Neural progenitor cell (in vitro differentiated cells): ENCODE results near the gene ZNF512B. TPM values are rescaled to one million over a fixed set of nuclear protein-coding genes. Genes with fewer than 3 reads are reported as not detected.

Experiments used
- DNase-seq: peaks from one replicate; pipeline ENCODE4 v3.0.0-alpha.2; 2016; ENCODE audit warnings: low spot score
- H2AFZ ChIP-seq: fragments of 200-600 bp; sonication (generic); replicated peaks from 2 replicates; pipeline ENCODE4 v1.6.1; 2016; ENCODE audit warnings: antibody characterized with exemption
- H3F3A ChIP-seq: fragments of 200-600 bp; sonication (generic); 2 replicates; pipeline ENCODE4 v1.6.1; 2016; ENCODE audit warnings: antibody characterized with exemption, low read depth
- H3K27ac ChIP-seq: fragments of 200-600 bp; sonication (generic); 2 replicates; pipeline ENCODE4 v1.5.1; 2016; ENCODE audit warnings: mild to moderate bottlenecking
- H3K27me3 ChIP-seq: fragments of 200-600 bp; sonication (generic); 2 replicates; pipeline ENCODE4 v1.6.1; 2016; ENCODE audit warnings: mild to moderate bottlenecking, moderate library complexity
- H3K36me3 ChIP-seq: fragments of 200-600 bp; sonication (generic); 2 replicates; pipeline ENCODE4 v1.5.1; 2016
- H3K4me1 ChIP-seq: fragments of 200-600 bp; sonication (generic); 2 replicates; pipeline ENCODE4 v1.6.1; 2016; ENCODE audit warnings: mixed run types
- H3K4me2 ChIP-seq: fragments of 200-600 bp; sonication (generic); 2 replicates; pipeline ENCODE4 v1.6.1; 2016
- H3K4me3 ChIP-seq: fragments of 200-600 bp; sonication (generic); 2 replicates; pipeline ENCODE4 v1.5.1; 2016
- H3K79me2 ChIP-seq: fragments of 200-600 bp; sonication (generic); 2 replicates; pipeline ENCODE4 v1.6.1; 2016; ENCODE audit warnings: low read depth
- H3K9ac ChIP-seq: fragments of 200-600 bp; sonication (generic); 2 replicates; pipeline ENCODE4 v1.6.1; 2016
- H3K9me3 ChIP-seq: fragments of 200-600 bp; sonication (generic); 2 replicates; pipeline ENCODE4 v1.5.1; 2016; ENCODE audit warnings: low read depth
- H4K20me1 ChIP-seq: fragments of 200-600 bp; sonication (generic); 2 replicates; pipeline ENCODE4 v1.6.1; 2016; ENCODE audit warnings: low read depth
- H3K27ac Mint-ChIP-seq: 3 replicates; pipeline ENCODE4 v1.8.0; 2021; ENCODE audit warnings: mixed read lengths
- H3K27me3 Mint-ChIP-seq: 2 replicates; pipeline ENCODE4 v1.8.0; 2022; ENCODE audit warnings: low read depth, mild to moderate bottlenecking, inconsistent platforms, moderate library complexity, mixed read lengths; ENCODE audit not compliant: insufficient read depth
- H3K36me3 Mint-ChIP-seq: 3 replicates; pipeline ENCODE4 v1.8.0; 2021; ENCODE audit warnings: mixed read lengths
- H3K4me1 Mint-ChIP-seq: 3 replicates; pipeline ENCODE4 v1.8.0; 2021; ENCODE audit warnings: mixed read lengths
- H3K4me3 Mint-ChIP-seq: 3 replicates; pipeline ENCODE4 v1.8.0; 2021; ENCODE audit warnings: mild to moderate bottlenecking, moderate library complexity, mixed read lengths
- H3K9me3 Mint-ChIP-seq: 3 replicates; pipeline ENCODE4 v1.8.0; 2020; ENCODE audit warnings: mixed read lengths
- CTCF ChIP-seq: fragments of 200-600 bp; sonication (generic); IDR thresholded peaks from 2 replicates; pipeline ENCODE4 v1.5.1; 2017; ENCODE audit warnings: antibody characterized with exemption, mild to moderate bottlenecking
- EZH2 ChIP-seq: fragments of 200-600 bp; sonication (generic); IDR thresholded peaks from 2 replicates; pipeline ENCODE4 v1.6.1; 2017; ENCODE audit warnings: antibody characterized with exemption, mild to moderate bottlenecking, moderate library complexity
- EZH2phosphoT487 ChIP-seq: fragments of 200-600 bp; sonication (generic); IDR thresholded peaks from 2 replicates; pipeline ENCODE4 v1.6.1; 2017; ENCODE audit warnings: antibody characterized with exemption
- total RNA-seq: library from RNA; depleted of rRNA; stranded (reverse); fragments of >200 nt; gene quantifications from 2 replicates; pipeline ENCODE4 v1.2.3, GENCODE V29; 2015; ENCODE audit warnings: low replicate concordance

The ZNF512B gene
- total RNA-seq, 1 donor from 2014 or later, result 2.9 TPM

- TF ChIP-seq CTCF (peak; percentile 9), EZH2phosphoT487 (no peak)
- Histone ChIP-seq H3K79me2 (peaks cover 51% of the 10 kb centered on the region), H3K4me1 (peaks cover 24% of the 10 kb centered on the region), H3K27ac (no peak within 1 kb of the TSS), H3K27me3 (no peaks in the 10 kb centered on the region), H3F3A (peaks cover 31% of the 10 kb centered on the region), H3K36me3 (no peaks in the 10 kb centered on the region), H2AFZ (peak within 1 kb of the TSS; percentile 96), H3K9ac (peak within 1 kb of the TSS; percentile 93), H3K4me3 (peak within 1 kb of the TSS; percentile 100), H4K20me1 (peaks cover 60% of the 10 kb centered on the region), H3K4me2 (peak within 1 kb of the TSS; percentile 100), H3K9me3 (no peaks in the 10 kb centered on the region)
- Mint-ChIP-seq H3K4me1 (peaks cover 25% of the 10 kb centered on the region), H3K27ac (no peak within 1 kb of the TSS), H3K4me3 (peak within 1 kb of the TSS; percentile 87), H3K9me3 (no peaks in the 10 kb centered on the region), H3K36me3 (peaks cover 5% of the 10 kb centered on the region), H3K27me3 (peaks cover 2% of the 10 kb centered on the region)
- DNase-seq, result peak; percentile 98
Observed at GRCh38 chr20:63955827-63956663, 13.7 kb downstream of the ZNF512B start, which contains the start of gene UCKL1. Gene UCKL1, minus strand, starts transcription at chr20:63956416. Its CDS starts 44 bp downstream, at chr20:63956372.

- Histone ChIP-seq H3K9me3 (no peaks in the 10 kb centered on the region), H3K79me2 (peaks cover 58% of the 10 kb centered on the region), H3K27ac (no peak overlapping the region), H2AFZ (peak overlapping the region; percentile 96), H3K4me1 (peaks cover 24% of the 10 kb centered on the region), H3K4me2 (peak overlapping the region; percentile 100), H3K9ac (peak overlapping the region; percentile 93), H3K27me3 (no peaks in the 10 kb centered on the region), H4K20me1 (peaks cover 67% of the 10 kb centered on the region), H3K4me3 (peak overlapping the region; percentile 100), H3F3A (peaks cover 31% of the 10 kb centered on the region), H3K36me3 (no peaks in the 10 kb centered on the region)
- Mint-ChIP-seq H3K4me3 (peak overlapping the region; percentile 87), H3K27me3 (peaks cover 2% of the 10 kb centered on the region), H3K36me3 (peaks cover 5% of the 10 kb centered on the region), H3K4me1 (peaks cover 25% of the 10 kb centered on the region), H3K27ac (no peak overlapping the region), H3K9me3 (no peaks in the 10 kb centered on the region)
- peak; percentile 54 for TF ChIP-seq CTCF
- TF ChIP-seq EZH2phosphoT487, result no peak
- DNase-seq, result peak; percentile 70
Observed at GRCh38 chr20:63955281-63955826, 14.4 kb downstream of the ZNF512B start.

- H3K27me3 ChIP-seq, result no peaks in the 10 kb centered on the region
- no peak overlapping the region for H3K27ac Mint-ChIP-seq
- peaks cover 68% of the 10 kb centered on the region for H3K79me2 ChIP-seq
- peaks cover 75% of the 10 kb centered on the region for H4K20me1 ChIP-seq
- peak overlapping the region; percentile 87 for H3K4me3 Mint-ChIP-seq
- no peak overlapping the region for H3K9ac ChIP-seq
- peaks cover 3% of the 10 kb centered on the region for H3K36me3 Mint-ChIP-seq
- no peak overlapping the region for H3K4me2 ChIP-seq
- H3K4me1 ChIP-seq, result peaks cover 30% of the 10 kb centered on the region
- no peak for DNase-seq
- no peaks in the 10 kb centered on the region for H3K36me3 ChIP-seq
- H3K27me3 Mint-ChIP-seq, result peaks cover 5% of the 10 kb centered on the region
- no peak overlapping the region for H3K27ac ChIP-seq
- H3K9me3 Mint-ChIP-seq, result no peaks in the 10 kb centered on the region
- H3K9me3 ChIP-seq, result no peaks in the 10 kb centered on the region
- no peak overlapping the region for H2AFZ ChIP-seq
- no peak for TF ChIP-seq EZH2
- TF ChIP-seq CTCF, result no peak
- TF ChIP-seq EZH2phosphoT487, result no peak
- peaks cover 32% of the 10 kb centered on the region for H3K4me1 Mint-ChIP-seq
- H3K4me3 ChIP-seq, result no peak overlapping the region
- peaks cover 41% of the 10 kb centered on the region for H3F3A ChIP-seq
Observed at GRCh38 chr20:63953764-63954429, 15.8 kb downstream of the ZNF512B start.
